Activated T-helper 17 cell treated with anti-CD3 and anti-CD28 coated beads, Interleukin-2, amount 50 U/mL, for 72 hours (primary cell): Measurements from ENCODE around the gene C2CD2. TPM values are rescaled to one million over a fixed set of nuclear protein-coding genes. Genes with fewer than 3 reads are reported as not detected.

ENCODE experiments used
- ATAC-seq: fragments of 150-1000 bp; cut with Tn5 transposase; replicated peaks from 2 replicates; pipeline ENCODE4 v1.10.0; 2021; ENCODE audit warnings: mild to moderate bottlenecking, moderate library complexity
- H3K27ac Mint-ChIP-seq: one replicate; pipeline ENCODE4 v1.8.0; 2022; ENCODE audit warnings: mixed read lengths
- H3K27me3 Mint-ChIP-seq: one replicate; pipeline ENCODE4 v1.8.0; 2022; ENCODE audit warnings: mixed read lengths
- H3K36me3 Mint-ChIP-seq: one replicate; pipeline ENCODE4 v1.8.0; 2022; ENCODE audit warnings: low read depth, mild to moderate bottlenecking, mixed read lengths
- H3K4me1 Mint-ChIP-seq: one replicate; pipeline ENCODE4 v1.8.0; 2022; ENCODE audit warnings: mixed read lengths
- H3K4me3 Mint-ChIP-seq: one replicate; pipeline ENCODE4 v1.8.0; 2022; ENCODE audit warnings: mild to moderate bottlenecking, mixed read lengths
- H3K9me3 Mint-ChIP-seq: one replicate; pipeline ENCODE4 v1.8.0; 2022; ENCODE audit warnings: mixed read lengths
- total RNA-seq, 2 donors: library from RNA; stranded (reverse); gene quantifications; one replicate each; pipeline ENCODE4 v1.2.3, GENCODE V29; 2022

The C2CD2 gene
- total RNA-seq, 2 donors from 2014 or later = 4.6 to 8.2 TPM

GRCh38 chr21:41941941-41942340, 11.9 kb downstream of the C2CD2 start:
- H3K27me3 Mint-ChIP-seq = no peaks in the 10 kb centered on the region
- no peak for ATAC-seq
- no peaks in the 10 kb centered on the region for H3K9me3 Mint-ChIP-seq
- H3K36me3 Mint-ChIP-seq = no peaks in the 10 kb centered on the region
- no peak overlapping the region for H3K4me3 Mint-ChIP-seq
- no peak overlapping the region for H3K27ac Mint-ChIP-seq
- H3K4me1 Mint-ChIP-seq = no peaks in the 10 kb centered on the region

DNA sequence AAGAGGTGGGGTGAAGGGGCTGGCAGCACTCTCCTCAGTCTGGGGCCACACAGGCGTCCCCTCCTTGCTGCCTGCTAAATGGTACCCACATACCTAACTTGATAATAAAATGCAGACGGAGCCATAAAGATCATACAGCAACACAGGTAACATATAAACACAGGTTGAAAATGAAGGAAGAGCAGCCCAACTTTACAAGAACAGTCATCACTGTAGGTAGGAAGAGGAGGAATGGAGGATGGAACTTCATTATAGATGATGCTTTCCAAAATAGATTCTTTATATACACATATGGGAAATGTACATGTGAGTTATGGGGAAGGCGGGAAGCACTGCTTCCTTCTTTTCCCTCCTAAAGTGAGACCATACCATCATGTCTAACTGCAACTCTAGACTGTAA, 13.4 kb downstream of the C2CD2 start:
- H3K36me3 Mint-ChIP-seq = no peaks in the 10 kb centered on the region
- H3K27me3 Mint-ChIP-seq = no peaks in the 10 kb centered on the region
- H3K27ac Mint-ChIP-seq = no peak overlapping the region
- no peaks in the 10 kb centered on the region for H3K9me3 Mint-ChIP-seq
- no peak overlapping the region for H3K4me3 Mint-ChIP-seq
- ATAC-seq = no peak
- no peaks in the 10 kb centered on the region for H3K4me1 Mint-ChIP-seq

GRCh38 chr21:41939391-41939790, 14.4 kb downstream of the C2CD2 start:
- Mint-ChIP-seq H3K36me3 (no peaks in the 10 kb centered on the region), H3K9me3 (no peaks in the 10 kb centered on the region)
- ATAC-seq = no peak

DNA sequence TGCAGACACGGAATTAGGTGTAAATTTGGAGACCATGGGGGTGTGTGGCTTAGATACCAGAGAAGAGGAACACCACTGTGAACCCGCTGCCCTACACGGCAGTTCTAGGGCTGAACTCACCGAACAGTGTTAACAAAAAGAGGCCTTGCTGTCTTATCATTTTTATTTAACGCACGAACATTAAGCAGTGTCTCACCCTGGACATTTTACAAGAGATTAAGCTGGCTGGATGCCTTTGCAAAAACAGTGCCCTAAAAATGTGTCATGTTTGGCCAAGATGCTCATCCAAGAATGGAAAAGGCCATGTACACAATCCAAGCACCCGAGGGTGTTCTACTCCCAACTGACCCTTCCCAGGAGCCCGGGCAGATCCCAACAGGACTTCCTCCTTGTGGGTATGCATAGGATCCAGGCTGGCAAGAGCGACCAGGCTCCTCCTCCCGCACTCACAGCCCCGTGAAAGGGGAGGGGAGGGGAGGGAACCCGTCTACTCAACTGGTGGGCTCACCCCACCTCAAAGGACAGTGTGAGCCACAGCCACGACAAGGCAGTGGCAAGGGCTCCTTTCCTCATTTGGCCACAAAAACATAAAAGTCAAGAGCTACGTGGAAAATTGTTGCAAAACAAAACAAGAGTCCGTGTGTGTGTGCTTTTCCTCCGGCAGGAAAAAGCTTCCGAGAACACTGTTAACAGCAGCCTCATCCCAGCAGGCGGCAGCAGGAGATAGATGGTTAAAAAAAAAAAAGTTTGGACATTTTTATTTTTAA, 20.3 kb downstream of the C2CD2 start:
- no peaks in the 10 kb centered on the region for H3K36me3 Mint-ChIP-seq
- H3K4me1 Mint-ChIP-seq = no peaks in the 10 kb centered on the region
- H3K27ac Mint-ChIP-seq = no peak overlapping the region
- H3K4me3 Mint-ChIP-seq = no peak overlapping the region
- H3K9me3 Mint-ChIP-seq = no peaks in the 10 kb centered on the region
- peaks cover 4% of the 10 kb centered on the region for H3K27me3 Mint-ChIP-seq
- no peak for ATAC-seq

More at GRCh38 chr21:41939391-41939790, 14.4 kb downstream of the C2CD2 start:
- Mint-ChIP-seq H3K4me1 (no peaks in the 10 kb centered on the region), H3K27me3 (no peaks in the 10 kb centered on the region), H3K4me3 (no peak overlapping the region), H3K27ac (no peak overlapping the region)

GRCh38 chr21:41932576-41933312, 21.1 kb downstream of the C2CD2 start:
- Mint-ChIP-seq H3K36me3 (no peaks in the 10 kb centered on the region), H3K9me3 (no peaks in the 10 kb centered on the region), H3K4me1 (no peaks in the 10 kb centered on the region), H3K27me3 (peaks cover 4% of the 10 kb centered on the region), H3K4me3 (no peak overlapping the region), H3K27ac (no peak overlapping the region)
- ATAC-seq = no peak

- no peak for ATAC-seq
- Mint-ChIP-seq H3K4me1 (no peaks in the 10 kb centered on the region), H3K36me3 (no peaks in the 10 kb centered on the region), H3K27ac (no peak overlapping the region), H3K9me3 (no peaks in the 10 kb centered on the region), H3K27me3 (peaks cover 4% of the 10 kb centered on the region), H3K4me3 (no peak overlapping the region)
Observed at GRCh38 chr21:41932191-41932575, 21.6 kb downstream of the C2CD2 start.

GRCh38 chr21:41931041-41931451, 22.8 kb downstream of the C2CD2 start:
- Mint-ChIP-seq H3K9me3 (no peaks in the 10 kb centered on the region), H3K4me3 (no peak overlapping the region), H3K27ac (no peak overlapping the region), H3K4me1 (peaks cover 5% of the 10 kb centered on the region), H3K27me3 (peaks cover 4% of the 10 kb centered on the region), H3K36me3 (no peaks in the 10 kb centered on the region)
- ATAC-seq = no peak

DNA sequence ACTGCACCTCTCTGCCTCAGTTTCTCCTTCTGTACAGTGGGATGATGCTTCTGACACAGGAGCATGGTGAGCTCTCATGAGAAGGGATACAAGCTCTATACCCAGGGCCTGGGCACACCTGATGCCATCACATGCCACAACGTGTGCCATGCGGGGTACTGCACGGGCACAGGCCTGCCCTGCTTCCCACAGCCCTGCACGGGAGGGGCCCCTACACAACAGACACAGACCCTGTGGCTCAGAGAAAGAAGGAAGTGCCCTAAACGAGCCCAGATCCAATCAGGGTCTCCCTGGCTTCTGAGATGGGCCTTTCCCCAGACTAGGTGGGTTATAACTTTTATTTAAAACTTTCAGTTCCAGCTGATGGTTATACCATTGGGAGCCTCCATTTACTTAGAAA, 24.6 kb downstream of the C2CD2 start:
- H3K9me3 Mint-ChIP-seq = no peaks in the 10 kb centered on the region
- H3K4me1 Mint-ChIP-seq = peaks cover 5% of the 10 kb centered on the region
- no peaks in the 10 kb centered on the region for H3K36me3 Mint-ChIP-seq
- H3K27ac Mint-ChIP-seq = no peak overlapping the region
- ATAC-seq = no peak
- no peak overlapping the region for H3K4me3 Mint-ChIP-seq
- peaks cover 4% of the 10 kb centered on the region for H3K27me3 Mint-ChIP-seq

DNA sequence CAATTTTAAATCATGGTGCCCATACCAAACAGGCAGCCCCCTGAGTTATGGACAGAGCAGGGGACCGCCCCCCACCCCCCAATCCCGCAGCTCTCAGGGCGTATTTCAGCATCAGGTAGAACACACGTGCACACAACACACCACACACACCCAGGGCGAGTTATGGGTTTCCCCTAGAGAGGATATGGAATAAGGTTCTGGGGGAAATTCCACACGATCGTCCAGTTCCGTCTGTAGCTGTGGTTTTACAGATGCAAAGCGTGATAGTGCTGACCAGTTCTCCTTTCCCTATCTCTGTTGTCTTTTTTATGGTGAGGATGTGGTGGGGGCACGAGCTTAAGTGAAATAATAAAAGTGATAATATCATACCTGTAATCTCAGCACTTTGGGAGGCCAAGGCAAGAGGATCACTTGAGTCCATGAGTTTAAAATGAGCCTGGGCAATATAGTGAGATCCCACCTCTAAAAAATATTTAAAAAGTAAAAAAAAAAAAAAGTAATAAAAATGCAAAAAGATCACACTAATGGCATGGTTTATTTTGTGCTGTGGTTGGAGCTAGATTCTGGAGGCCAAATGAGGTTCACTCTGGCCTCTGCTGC, 25.1 kb downstream of the C2CD2 start:
- Mint-ChIP-seq H3K36me3 (no peaks in the 10 kb centered on the region), H3K4me3 (peak overlapping the region; percentile 25), H3K27ac (no peak overlapping the region), H3K27me3 (peaks cover 4% of the 10 kb centered on the region), H3K4me1 (peaks cover 6% of the 10 kb centered on the region), H3K9me3 (no peaks in the 10 kb centered on the region)
- ATAC-seq = no peak

DNA sequence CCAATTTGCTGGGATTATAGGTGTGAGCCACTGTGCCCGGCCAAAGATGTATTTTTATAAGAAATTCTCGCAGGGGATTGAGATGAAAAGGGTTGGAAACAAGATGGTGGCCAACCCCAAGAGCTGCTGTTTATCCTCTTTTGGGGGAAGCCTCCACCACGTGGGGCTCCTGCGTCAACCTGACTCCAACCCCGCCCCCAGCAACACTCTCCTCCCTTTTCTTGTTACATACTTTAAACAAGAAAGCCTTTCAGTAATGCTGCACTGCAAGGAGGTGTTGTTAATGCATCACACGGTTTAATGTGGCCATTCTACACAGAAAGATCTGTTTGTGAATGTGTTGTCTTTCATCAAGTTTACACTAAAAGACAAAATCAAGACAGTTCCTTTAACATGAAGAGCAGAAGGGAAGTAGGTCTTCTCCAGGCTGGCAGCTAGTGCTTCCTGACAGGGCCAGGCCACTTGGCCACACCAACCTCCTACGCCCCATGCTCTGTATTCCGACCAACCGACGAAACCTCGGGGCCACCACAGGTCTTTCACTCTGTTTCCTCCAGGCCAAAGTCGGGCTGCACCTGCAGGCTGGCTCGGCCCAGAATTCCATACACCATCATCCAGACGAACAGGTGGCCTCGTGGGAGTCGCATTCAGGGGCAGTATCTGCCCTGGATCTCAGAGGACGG, 25.9 kb downstream of the C2CD2 start:
- Mint-ChIP-seq H3K36me3 (no peaks in the 10 kb centered on the region), H3K27ac (no peak overlapping the region), H3K4me1 (peaks cover 11% of the 10 kb centered on the region), H3K27me3 (peaks cover 3% of the 10 kb centered on the region), H3K4me3 (no peak overlapping the region), H3K9me3 (no peaks in the 10 kb centered on the region)
- no peak for ATAC-seq

- peak overlapping the region; percentile 91 for H3K4me3 Mint-ChIP-seq
- no peaks in the 10 kb centered on the region for H3K9me3 Mint-ChIP-seq
- H3K27me3 Mint-ChIP-seq = no peaks in the 10 kb centered on the region
- no peaks in the 10 kb centered on the region for H3K36me3 Mint-ChIP-seq
- peaks cover 14% of the 10 kb centered on the region for H3K4me1 Mint-ChIP-seq
- H3K27ac Mint-ChIP-seq = peak overlapping the region; percentile 96
- ATAC-seq = peak; percentile 13
Observed at GRCh38 chr21:41926807-41927171, 27.0 kb downstream of the C2CD2 start.

DNA sequence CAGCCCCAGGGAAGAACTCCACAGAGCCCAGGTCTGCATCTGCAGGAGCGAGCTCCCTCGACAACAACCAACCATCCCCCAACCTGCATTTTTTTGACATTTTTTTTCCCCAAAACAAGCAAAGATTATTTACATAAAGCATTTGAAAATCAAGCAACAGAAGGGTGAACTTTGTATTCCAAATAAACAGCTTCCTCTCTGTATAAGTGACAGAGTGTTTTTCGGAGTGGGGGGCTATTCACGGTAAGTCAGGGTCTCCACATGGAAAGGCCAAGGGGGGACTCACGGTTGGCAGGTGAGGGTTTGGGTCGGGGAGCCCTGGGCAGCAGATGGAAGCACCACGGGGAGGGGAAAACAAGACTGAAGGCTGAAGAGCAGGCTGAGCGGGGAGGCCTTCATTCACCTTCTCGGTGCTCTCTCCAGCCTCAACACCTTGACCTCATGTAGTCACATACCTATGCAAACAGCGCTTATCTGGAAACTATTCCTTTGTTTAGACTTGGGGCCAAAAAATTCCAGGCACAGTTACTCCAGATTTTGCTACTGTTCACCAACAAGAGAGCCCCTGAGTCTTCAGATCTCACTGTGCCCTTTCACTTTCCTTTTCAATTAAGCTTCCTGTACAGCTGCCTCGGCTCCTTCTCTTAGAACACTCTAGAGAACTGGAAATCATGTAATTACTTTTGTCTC, 27.6 kb downstream of the C2CD2 start:
- no peaks in the 10 kb centered on the region for H3K9me3 Mint-ChIP-seq
- no peaks in the 10 kb centered on the region for H3K27me3 Mint-ChIP-seq
- H3K4me1 Mint-ChIP-seq = peaks cover 17% of the 10 kb centered on the region
- H3K36me3 Mint-ChIP-seq = no peaks in the 10 kb centered on the region
- H3K27ac Mint-ChIP-seq = peak overlapping the region; percentile 96
- peak; percentile 82 for ATAC-seq
- peak overlapping the region; percentile 91 for H3K4me3 Mint-ChIP-seq

DNA sequence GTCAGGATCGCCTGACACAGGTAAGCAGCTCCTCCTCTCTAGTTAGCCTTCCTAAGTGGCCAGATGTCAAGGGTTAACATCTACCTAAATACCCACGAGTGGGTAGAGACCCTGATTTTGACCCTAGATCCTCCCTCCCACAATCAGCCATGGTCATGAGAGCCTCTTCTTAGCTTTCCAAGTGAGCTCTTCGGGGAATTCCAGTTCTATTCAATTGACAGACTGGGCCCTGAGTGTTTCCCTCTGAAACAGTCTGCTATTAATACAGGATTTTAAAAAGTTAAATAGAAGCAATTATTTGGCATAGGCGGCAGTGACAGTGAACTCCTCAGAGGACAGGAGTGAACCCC, 28.1 kb downstream of the C2CD2 start:
- peak overlapping the region; percentile 91 for H3K4me3 Mint-ChIP-seq
- H3K27ac Mint-ChIP-seq = peak overlapping the region; percentile 96
- H3K9me3 Mint-ChIP-seq = no peaks in the 10 kb centered on the region
- H3K36me3 Mint-ChIP-seq = peaks cover 2% of the 10 kb centered on the region
- ATAC-seq = no peak
- peaks cover 17% of the 10 kb centered on the region for H3K4me1 Mint-ChIP-seq
- no peaks in the 10 kb centered on the region for H3K27me3 Mint-ChIP-seq

- Mint-ChIP-seq H3K36me3 (peaks cover 6% of the 10 kb centered on the region), H3K4me3 (peak overlapping the region; percentile 91), H3K27me3 (no peaks in the 10 kb centered on the region), H3K27ac (no peak overlapping the region), H3K9me3 (no peaks in the 10 kb centered on the region), H3K4me1 (peaks cover 17% of the 10 kb centered on the region)
- no peak for ATAC-seq
Observed at GRCh38 chr21:41924368-41924754, 29.5 kb downstream of the C2CD2 start.
